A673 (cell line): ENCODE data around the gene NR2F2. TPM values are rescaled to one million over a fixed set of nuclear protein-coding genes. Genes with fewer than 3 reads are reported as not detected.

ENCODE experiments used
- BruUV-seq: library from RNA; stranded (reverse); fragments of 400-500 nt; replicated peaks from 2 replicates; lab custom pipeline; 2021; lab: Mats Ljungman, UMichigan
- CTCF ChIA-PET: fragments of 300-600 bp; sonication (Branson Sonifier 250); formaldehyde crosslinking; loops from one replicate; lab custom pipeline; 2022; ENCODE audit warnings: antibody characterized with exemption; lab: Charles Lee
- POLR2A ChIA-PET: fragments of 300-600 bp; sonication (Branson Sonifier 250); formaldehyde crosslinking; loops from one replicate; lab custom pipeline; 2022; ENCODE audit warnings: antibody characterized with exemption; ENCODE audit not compliant: low non-redundant PET; lab: Charles Lee
- DNase-seq: peaks from one replicate; pipeline ENCODE4 v3.0.0-alpha.2; 2015; ENCODE audit warnings: low spot score
- H3K27ac ChIP-seq: fragments of 200-600 bp; sonication (generic); 2 replicates; pipeline ENCODE4 v1.5.1; 2016; ENCODE audit warnings: mixed run types, low read depth, mild to moderate bottlenecking, mixed read lengths, antibody characterized with exemption, low read length; ENCODE audit not compliant: poor library complexity, severe bottlenecking
- H3K27me3 ChIP-seq: fragments of 200-600 bp; sonication (generic); replicated peaks from 2 replicates; pipeline ENCODE4 v1.6.1; 2017; ENCODE audit warnings: mixed run types, low read depth, mild to moderate bottlenecking, mixed read lengths, antibody characterized with exemption, low read length; ENCODE audit not compliant: insufficient read depth, poor library complexity
- H3K36me3 ChIP-seq: fragments of 200-600 bp; sonication (generic); 2 replicates; pipeline ENCODE4 v1.6.1; 2016; ENCODE audit warnings: mixed run types, mild to moderate bottlenecking, mixed read lengths, antibody characterized with exemption, low read length; ENCODE audit not compliant: insufficient read depth, poor library complexity, severe bottlenecking
- H3K4me1 ChIP-seq: fragments of 200-600 bp; sonication (generic); 2 replicates; pipeline ENCODE4 v1.6.1; 2017; ENCODE audit warnings: mixed run types, mild to moderate bottlenecking, mixed read lengths, antibody characterized with exemption, low read length; ENCODE audit not compliant: insufficient read depth, poor library complexity, severe bottlenecking
- H3K4me3 ChIP-seq: fragments of 200-600 bp; sonication (generic); 2 replicates; pipeline ENCODE4 v1.5.1; 2016; ENCODE audit warnings: low read depth, mixed run types, mild to moderate bottlenecking, mixed read lengths, low read length; ENCODE audit not compliant: poor library complexity, severe bottlenecking
- H3K9me3 ChIP-seq: fragments of 200-600 bp; sonication (generic); 2 replicates; pipeline ENCODE4 v1.6.1; 2016; ENCODE audit warnings: mixed run types, low read depth, mild to moderate bottlenecking, mixed read lengths, antibody characterized with exemption, low read length; ENCODE audit not compliant: poor library complexity, severe bottlenecking
- CTCF ChIP-seq: fragments of 300-800, 200-600 bp; sonication (generic); conservative IDR thresholded peaks from 2 replicates; pipeline ENCODE4 v1.5.1; 2017; ENCODE audit warnings: low read depth, mild to moderate bottlenecking, antibody characterized with exemption, low read length, moderate library complexity, mixed read lengths
- EZH2 ChIP-seq: fragments of 200-600 bp; sonication (generic); IDR thresholded peaks from 2 replicates; pipeline ENCODE4 v1.6.1; 2017; ENCODE audit warnings: borderline replicate concordance, low read depth, mild to moderate bottlenecking, mixed read lengths, antibody characterized with exemption, low read length; ENCODE audit not compliant: poor library complexity, severe bottlenecking
- intact Hi-C: fragments of 100-400 bp; cut with micrococcal nuclease; formaldehyde crosslinking; loops from one replicate; pipeline ENCODE4 v1.10.0; 2022; ENCODE audit not compliant: unreplicated experiment
- total RNA-seq: library from RNA; stranded (reverse); gene quantifications from 2 replicates; pipeline ENCODE4 v1.2.3, GENCODE V29; 2021

The NR2F2 gene
- total RNA-seq, 1 experiment from 2014 or later: 106 TPM

GRCh38 chr15:96347181-96348111 lies 16.9 kb downstream of the NR2F2 start:
- Histone ChIP-seq H3K4me3 (peak overlapping the region; percentile 50), H3K27me3 (no peaks in the 10 kb centered on the region), H3K36me3 (peaks cover 15% of the 10 kb centered on the region), H3K9me3 (no peaks in the 10 kb centered on the region), H3K4me1 (peaks cover 88% of the 10 kb centered on the region), H3K27ac (peak overlapping the region; percentile 79)
- ChIA-PET CTCF (interaction anchor here (0.5 kb wide), 1 partner anchor 29 kb away, joined by 9 read pairs; no protein-coding TSS in a partner anchor), POLR2A (interaction anchor here (0.5 to 0.6 kb wide), 2 partner anchors 490 to 742 kb away, joined by 3 to 8 read pairs; no protein-coding TSS in a partner anchor)
- intact Hi-C loops: loop anchor here (5.0 to 10.0 kb wide), 2 partner anchors 1053 to 1090 kb away; no protein-coding TSS in a partner anchor
- DNase-seq: peak; percentile 90
- TF ChIP-seq EZH2 (no peak), CTCF (no peak)
- no TSS peak for BruUV-seq

- ChIA-PET POLR2A (interaction anchor here (0.6 kb wide), 1 partner anchor 771 kb away, joined by 3 read pairs; no protein-coding TSS in a partner anchor), CTCF (no interaction called here)
- no peak for DNase-seq
- intact Hi-C loops: loop anchor here (5.0 to 10.0 kb wide), 2 partner anchors 1054 to 1091 kb away; no protein-coding TSS in a partner anchor
- peaks cover 82% of the 10 kb centered on the region for H3K4me1 ChIP-seq
- no peaks in the 10 kb centered on the region for H3K27me3 ChIP-seq
- peak overlapping the region; percentile 79 for H3K27ac ChIP-seq
- H3K4me3 ChIP-seq: no peak overlapping the region
- TF ChIP-seq EZH2: no peak
- TF ChIP-seq CTCF: no peak
- no TSS peak for BruUV-seq
- H3K36me3 ChIP-seq: peaks cover 5% of the 10 kb centered on the region
- no peaks in the 10 kb centered on the region for H3K9me3 ChIP-seq
Observed at GRCh38 chr15:96348112-96349027, 17.9 kb downstream of the NR2F2 start.
